GM18909 (cell line): ENCODE measurements around the gene PACS2.

Experiments
- ATAC-seq: cut with Tn5 transposase; IDR thresholded peaks from one replicate; pipeline ENCODE4 v1.9.1; 2021; ENCODE audit warnings: mild to moderate bottlenecking; ENCODE audit not compliant: unreplicated experiment, poor library complexity

PACS2 gene

DNA sequence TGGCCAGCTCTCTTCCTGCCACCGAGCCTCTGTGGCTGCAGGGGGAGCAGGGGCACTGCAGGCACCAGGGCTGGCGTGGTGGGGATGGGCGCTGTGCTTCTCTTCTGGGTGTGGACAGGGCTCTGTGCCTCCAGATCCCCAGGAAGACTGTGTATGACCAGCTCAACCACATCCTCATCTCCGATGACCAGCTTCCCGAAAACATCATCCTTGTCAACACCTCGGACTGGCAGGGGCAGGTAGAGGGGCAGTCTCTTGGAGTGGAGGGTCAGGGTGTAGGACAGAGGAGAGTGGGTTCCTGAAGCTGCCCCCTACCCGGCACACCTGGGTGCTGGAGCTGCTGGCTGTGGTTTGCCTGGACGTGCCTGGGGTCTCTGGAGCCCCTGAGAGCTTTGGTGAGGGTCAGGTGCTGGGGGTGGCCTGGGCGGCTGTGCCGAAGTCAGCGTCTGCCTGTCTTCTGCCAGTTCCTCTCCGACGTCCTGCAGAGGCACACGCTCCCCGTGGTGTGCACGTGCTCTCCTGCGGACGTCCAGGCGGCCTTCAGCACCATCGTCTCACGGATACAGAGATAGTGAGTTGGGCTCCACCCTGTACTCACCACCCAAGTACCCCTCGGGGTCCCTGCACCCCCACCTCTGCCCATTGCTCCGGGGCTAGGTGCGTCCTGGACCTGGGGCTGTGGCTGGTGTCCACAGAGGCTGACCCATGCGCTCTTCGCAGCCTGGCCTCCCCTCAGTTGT, 68.0 kb downstream of the PACS2 start:
- ATAC-seq = no peak

DNA sequence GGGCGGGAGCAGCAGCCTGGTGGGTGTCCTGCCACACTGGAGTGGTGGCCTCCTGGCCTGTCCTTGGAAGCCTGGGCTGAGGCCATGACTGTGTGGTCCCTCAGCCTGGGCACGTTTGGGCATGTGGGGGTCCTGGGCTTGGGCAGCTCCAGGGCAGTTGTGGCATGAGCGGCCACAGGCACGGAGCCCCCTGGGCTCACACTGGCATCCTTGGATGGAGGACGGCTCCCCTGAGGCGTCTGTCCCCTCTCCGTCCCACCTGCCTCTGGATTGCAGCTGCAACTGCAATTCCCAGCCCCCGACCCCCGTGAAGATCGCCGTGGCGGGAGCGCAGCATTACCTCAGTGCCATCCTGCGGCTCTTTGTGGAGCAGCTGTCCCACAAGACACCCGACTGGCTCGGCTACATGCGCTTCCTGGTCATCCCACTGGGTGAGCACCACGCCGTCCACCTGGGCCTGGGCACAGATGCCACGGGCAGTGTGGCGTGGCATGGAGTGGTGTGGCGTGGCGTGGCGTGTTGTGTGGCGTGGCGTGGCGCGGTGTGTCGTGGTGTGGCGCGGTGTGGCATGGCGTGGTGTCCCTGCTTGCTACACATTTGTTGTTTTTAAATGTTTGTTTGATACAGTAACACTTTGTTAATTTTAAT, 68.7 kb downstream of the PACS2 start:
- no peak for ATAC-seq

GRCh38 chr14:105384041-105384557, 69.6 kb downstream of the PACS2 start:
- ATAC-seq = no peak

GRCh38 chr14:105384605-105385321, 70.2 kb downstream of the PACS2 start:
- no peak for ATAC-seq

- no peak for ATAC-seq
Measured at GRCh38 chr14:105385322-105385637, 70.7 kb downstream of the PACS2 start.

GRCh38 chr14:105385698-105386365, 71.3 kb downstream of the PACS2 start:
- ATAC-seq = no peak

DNA sequence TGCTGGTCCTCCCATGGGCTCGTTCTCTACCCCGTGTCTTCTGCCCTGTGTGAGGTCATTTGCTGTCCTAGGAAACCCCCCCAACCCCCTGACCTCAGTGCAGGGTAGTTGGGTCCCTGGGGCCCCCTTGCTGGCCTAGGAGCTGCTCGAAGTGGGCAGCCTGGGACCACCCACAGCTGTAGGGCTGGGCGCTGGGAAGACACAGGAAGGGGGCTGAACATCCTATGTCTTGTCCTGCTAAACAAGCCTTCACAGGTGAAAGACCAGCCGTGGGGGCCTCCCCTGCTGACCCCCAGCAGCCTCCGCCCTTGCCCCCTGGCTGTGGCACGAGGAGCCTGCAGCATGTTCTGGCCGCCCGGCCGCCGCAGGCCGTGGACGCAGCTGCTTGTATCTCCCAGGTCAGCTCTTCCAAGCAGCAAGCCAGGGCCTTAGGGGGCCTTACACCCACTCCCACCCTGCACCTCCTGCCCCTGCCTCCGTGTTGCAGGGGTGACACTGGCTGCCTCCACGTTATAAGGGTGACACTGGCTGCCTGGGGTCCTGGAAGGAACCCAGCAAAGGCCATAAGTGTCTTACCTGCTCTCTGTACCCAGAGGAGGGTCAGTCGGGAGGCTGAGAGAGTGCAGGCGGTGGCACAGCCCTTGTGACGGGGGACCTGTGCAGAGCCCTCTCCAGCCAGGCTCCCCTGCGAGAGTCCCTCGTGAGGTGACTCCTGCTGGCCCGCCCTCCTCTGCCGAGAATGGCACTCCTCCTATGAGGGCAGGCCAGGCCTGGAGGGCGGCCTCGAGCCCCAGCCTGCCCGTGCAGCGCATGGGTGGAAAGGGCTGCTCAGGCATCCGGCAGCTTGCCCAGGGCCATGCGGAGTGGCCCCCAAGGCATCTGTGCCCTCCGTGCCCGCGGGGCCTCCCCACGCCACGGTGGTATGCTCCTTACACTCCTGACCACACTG, 72.3 kb downstream of the PACS2 start:
- no peak for ATAC-seq

- no peak for ATAC-seq
Measured at GRCh38 chr14:105387530-105387922, 73.0 kb downstream of the PACS2 start.

GRCh38 chr14:105388110-105388951, 73.8 kb downstream of the PACS2 start:
- no peak for ATAC-seq

GRCh38 chr14:105388976-105389375, 74.4 kb downstream of the PACS2 start:
- ATAC-seq = no peak

DNA sequence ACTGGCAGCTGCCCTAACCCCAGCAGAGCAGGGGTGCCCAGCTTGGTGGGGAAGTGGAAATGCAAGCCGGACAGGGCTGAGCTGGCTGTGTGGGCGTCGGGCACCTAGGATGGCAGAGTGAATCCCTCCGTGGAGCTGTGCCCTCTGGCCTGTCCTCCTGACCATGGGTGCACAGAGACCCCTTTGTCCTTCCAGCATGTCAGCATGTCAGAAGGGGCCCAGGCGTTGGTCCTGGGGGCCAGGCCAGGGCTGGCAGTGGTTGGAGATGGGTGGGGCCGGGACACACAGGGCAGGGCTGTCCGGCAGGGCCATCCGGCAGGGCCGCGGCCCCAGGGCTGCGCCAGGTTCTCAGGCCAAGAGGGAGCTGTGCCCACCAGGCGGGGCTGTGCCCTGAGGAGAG, 75.0 kb downstream of the PACS2 start:
- no peak for ATAC-seq

DNA sequence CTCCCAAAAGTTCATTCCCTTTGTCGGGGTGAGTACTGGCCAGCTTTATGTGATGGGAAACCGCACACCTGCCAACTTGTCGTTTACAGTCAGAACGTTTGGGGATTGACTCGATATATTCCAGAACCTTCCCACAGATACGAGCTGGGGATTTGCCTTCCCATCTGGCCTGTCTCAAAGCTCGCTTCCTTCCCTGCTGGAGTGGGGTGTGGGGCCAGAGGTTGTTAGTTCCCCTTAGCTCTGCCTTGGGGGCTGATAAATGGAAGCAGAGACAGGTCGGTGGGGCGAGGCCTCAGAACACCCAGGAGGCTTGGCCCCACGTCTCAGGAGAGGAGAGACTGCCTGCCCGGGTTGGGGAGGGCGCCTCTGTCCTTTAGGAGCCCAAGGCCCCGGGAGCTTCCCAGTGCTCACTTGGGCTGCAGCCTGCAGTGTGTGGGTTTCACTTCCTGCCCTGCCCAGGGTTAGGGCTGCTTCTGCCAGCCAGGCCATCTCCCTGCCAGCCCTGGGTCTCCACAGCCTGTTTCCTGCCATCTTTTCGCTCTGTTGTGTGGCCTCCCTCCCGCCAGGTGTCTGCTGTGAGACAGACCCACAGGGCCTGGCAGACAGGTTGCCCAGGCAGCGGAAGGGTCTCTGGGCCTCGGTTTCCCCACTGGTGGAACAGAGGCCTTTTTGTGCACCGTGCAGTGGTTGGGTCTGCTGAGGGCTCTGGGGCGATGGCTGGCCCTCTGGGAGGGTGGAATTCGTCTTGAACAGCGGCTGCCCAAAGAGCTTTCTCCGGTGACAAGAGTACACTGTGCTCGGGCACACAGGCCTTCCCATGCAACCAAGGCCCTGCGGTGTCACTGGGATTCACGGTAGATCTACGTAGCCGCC, 75.7 kb downstream of the PACS2 start:
- ATAC-seq = no peak

- ATAC-seq = no peak
Measured at GRCh38 chr14:105390849-105391500, 76.4 kb downstream of the PACS2 start.

GRCh38 chr14:105391541-105391940, 77.0 kb downstream of the PACS2 start:
- no peak for ATAC-seq

- no peak for ATAC-seq
Measured at GRCh38 chr14:105392131-105393090, 77.9 kb downstream of the PACS2 start.

GRCh38 chr14:105393151-105393550, 78.6 kb downstream of the PACS2 start:
- no peak for ATAC-seq
